HepG2 (cell line): ENCODE measurements around the gene PAQR7. TPM values are rescaled to one million over a fixed set of nuclear protein-coding genes. Genes with fewer than 3 reads are reported as not detected.

Experiments used
- CREB1 ChIP-seq, 2 experiments: fragments of 450-650 bp in 1 of 2; IDR thresholded peaks; 2 replicates each; pipeline ENCODE4 v1.6.1; 2016 to 2017; ENCODE audit warnings: control low read depth in 1 of 2, mild to moderate bottlenecking in 1 of 2, missing compliant biosample characterization in 1 of 2, missing genetic modification characterization in 1 of 2
- DMAP1 ChIP-seq: IDR thresholded peaks from 2 replicates; pipeline ENCODE4 v1.6.1; 2016
- GTF3A ChIP-seq: sonication (generic); formaldehyde crosslinking; conservative IDR thresholded peaks from 2 replicates; pipeline ENCODE4 v1.4.0; 2020; ENCODE audit warnings: mild to moderate bottlenecking, missing genetic modification reagents
- HES4 ChIP-seq: sonication (generic); formaldehyde crosslinking; IDR thresholded peaks from 2 replicates; pipeline ENCODE4 v1.9.0; 2021; ENCODE audit warnings: mild to moderate bottlenecking, missing genetic modification reagents, borderline replicate concordance
- ISL2 ChIP-seq: sonication (generic); formaldehyde crosslinking; IDR thresholded peaks from 2 replicates; pipeline ENCODE4 v1.5.0; 2020; ENCODE audit warnings: missing genetic modification reagents
- KLF6 ChIP-seq: IDR thresholded peaks from 2 replicates; pipeline ENCODE4 v1.8.0; 2016; ENCODE audit warnings: missing biosample characterization, missing genetic modification reagents
- MAFK ChIP-seq, 2 experiments: IDR thresholded peaks in 1 of 2; conservative IDR thresholded peaks in 1 of 2; 2 replicates each; pipeline ENCODE4 v1.6.1; 2011; ENCODE audit warnings: improper control_type of control experiment in 2 of 2, low read length in 2 of 2
- NR3C1 ChIP-seq: sonication (generic); formaldehyde crosslinking; IDR thresholded peaks from 2 replicates; pipeline ENCODE4 v1.4.0; 2020; ENCODE audit warnings: missing genetic modification reagents
- RAD21 ChIP-seq: fragments of 450-650 bp; formaldehyde crosslinking; IDR thresholded peaks from 2 replicates; pipeline ENCODE4 v1.5.0; 2020; ENCODE audit warnings: mild to moderate bottlenecking
- SAP130 ChIP-seq: IDR thresholded peaks from 2 replicates; pipeline ENCODE4 v1.6.1; 2016; ENCODE audit warnings: low read depth
- SMAD3 ChIP-seq: sonication (generic); formaldehyde crosslinking; IDR thresholded peaks from 2 replicates; pipeline ENCODE4 v1.4.0; 2020; ENCODE audit warnings: missing genetic modification reagents
- ZIK1 ChIP-seq: sonication (generic); formaldehyde crosslinking; IDR thresholded peaks from 2 replicates; pipeline ENCODE4 v1.5.0; 2020; ENCODE audit warnings: mild to moderate bottlenecking, low read depth, missing genetic modification reagents, borderline replicate concordance
- ZNF253 ChIP-seq: sonication (generic); formaldehyde crosslinking; IDR thresholded peaks from 2 replicates; pipeline ENCODE4 v1.8.0; 2022; ENCODE audit warnings: mild to moderate bottlenecking, missing genetic modification reagents, borderline replicate concordance
- ZNF563 ChIP-seq: sonication (generic); formaldehyde crosslinking; IDR thresholded peaks from 2 replicates; pipeline ENCODE4 v1.8.0; 2022; ENCODE audit warnings: mild to moderate bottlenecking, moderate library complexity, missing genetic modification reagents
- ZNF629 ChIP-seq: sonication (generic); formaldehyde crosslinking; conservative IDR thresholded peaks from 2 replicates; pipeline ENCODE4 v1.5.0; 2020; ENCODE audit warnings: missing genetic modification reagents
- ZNF737 ChIP-seq: sonication (generic); formaldehyde crosslinking; IDR thresholded peaks from 2 replicates; pipeline ENCODE4 v1.5.0; 2020; ENCODE audit warnings: missing genetic modification reagents, mild to moderate bottlenecking, borderline replicate concordance
- ZNF792 ChIP-seq: IDR thresholded peaks from 2 replicates; pipeline ENCODE4 v1.6.1; 2016
- polyA plus RNA-seq, 8 experiments: library from polyadenylated mRNA; depleted of rRNA in 3 of 8; stranded (reverse) in 7 of 8; unstranded in 1 of 8; fragments of >200 nt; fragmentation: Illumina TruSeq in 4 of 8; extraction: Trizol in 4 of 8; gene quantifications; 2 replicates each; pipeline versions ENCODE4 v1.2.1 to v1.2.3, GENCODE V29; 2011 to 2016; ENCODE audit warnings: low read depth in 4 of 8, missing spikeins in 1 of 8, mixed read lengths in 1 of 8; ENCODE audit not compliant: insufficient read depth in 1 of 8
- total RNA-seq, 5 experiments: library from RNA; depleted of rRNA; stranded (reverse); fragments of >200 nt; fragmentation: Illumina TruSeq; extraction: Trizol; gene quantifications; 2 replicates each; pipeline ENCODE4 v1.2.3, GENCODE V29; 2016; ENCODE audit warnings: low read depth in 1 of 5
- TF ChIP-seq, protein P1 (sequence below): sonication (generic); formaldehyde crosslinking; IDR thresholded peaks from 2 replicates; pipeline ENCODE4 v1.5.0; 2020; ENCODE audit warnings: mild to moderate bottlenecking, missing genetic modification reagents
- TF ChIP-seq, protein P2 (sequence below): sonication (generic); formaldehyde crosslinking; IDR thresholded peaks from 2 replicates; pipeline ENCODE4 v1.5.1; 2020; ENCODE audit warnings: mild to moderate bottlenecking, moderate library complexity, missing genetic modification reagents
- TF ChIP-seq, protein P3 (sequence below): sonication (generic); formaldehyde crosslinking; IDR thresholded peaks from 2 replicates; pipeline ENCODE4 v1.5.0; 2020; ENCODE audit warnings: mild to moderate bottlenecking, missing genetic modification reagents
- TF ChIP-seq, protein P4 (sequence below): sonication (generic); formaldehyde crosslinking; IDR thresholded peaks from 2 replicates; pipeline ENCODE4 v1.4.0; 2020; ENCODE audit warnings: missing genetic modification reagents
- TF ChIP-seq, protein P5 (sequence below): sonication (generic); formaldehyde crosslinking; IDR thresholded peaks from 2 replicates; pipeline ENCODE4 v1.4.0; 2020; ENCODE audit warnings: mild to moderate bottlenecking, missing genetic modification reagents

PAQR7 gene
- total and polyA plus RNA-seq, 2 of the 13 experiments (the other 11 are each of a cell fraction or from before 2014, with no cell fraction given), result 13.2 to 16.6 TPM

DNA sequence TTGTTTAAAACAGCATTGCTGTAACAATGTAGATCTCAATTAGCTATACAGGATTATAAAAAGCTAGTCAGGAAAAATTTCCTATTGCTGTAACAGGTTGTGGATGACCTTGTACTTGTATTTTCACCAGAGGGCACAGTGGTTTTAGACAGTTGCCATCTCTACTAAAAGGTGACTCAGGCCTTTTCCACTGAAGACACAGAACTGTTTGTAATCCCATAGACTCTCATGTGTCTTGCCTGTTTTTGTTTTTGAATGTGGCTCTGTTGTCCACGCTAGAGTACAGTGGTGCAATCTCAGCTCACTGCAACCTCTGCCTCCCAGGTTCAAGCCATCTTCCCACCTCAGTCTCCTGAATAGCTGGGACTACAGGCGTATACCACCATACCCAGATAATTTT, 49.9 kb downstream of the PAQR7 start (continued):
- TF ChIP-seq, protein P1, sequence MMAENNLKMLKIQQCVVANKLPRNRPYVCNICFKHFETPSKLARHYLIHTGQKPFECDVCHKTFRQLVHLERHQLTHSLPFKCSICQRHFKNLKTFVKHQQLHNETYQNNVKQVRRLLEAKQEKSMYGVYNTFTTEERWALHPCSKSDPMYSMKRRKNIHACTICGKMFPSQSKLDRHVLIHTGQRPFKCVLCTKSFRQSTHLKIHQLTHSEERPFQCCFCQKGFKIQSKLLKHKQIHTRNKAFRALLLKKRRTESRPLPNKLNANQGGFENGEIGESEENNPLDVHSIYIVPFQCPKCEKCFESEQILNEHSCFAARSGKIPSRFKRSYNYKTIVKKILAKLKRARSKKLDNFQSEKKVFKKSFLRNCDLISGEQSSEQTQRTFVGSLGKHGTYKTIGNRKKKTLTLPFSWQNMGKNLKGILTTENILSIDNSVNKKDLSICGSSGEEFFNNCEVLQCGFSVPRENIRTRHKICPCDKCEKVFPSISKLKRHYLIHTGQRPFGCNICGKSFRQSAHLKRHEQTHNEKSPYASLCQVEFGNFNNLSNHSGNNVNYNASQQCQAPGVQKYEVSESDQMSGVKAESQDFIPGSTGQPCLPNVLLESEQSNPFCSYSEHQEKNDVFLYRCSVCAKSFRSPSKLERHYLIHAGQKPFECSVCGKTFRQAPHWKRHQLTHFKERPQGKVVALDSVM (CRISPR knock-in tag), result no peak
- TF ChIP-seq ZNF792 (CRISPR knock-in tag), result no peak
- no peak for TF ChIP-seq RAD21 (CRISPR knock-in tag)
- TF ChIP-seq NR3C1 (CRISPR knock-in tag), result no peak
- TF ChIP-seq KLF6 (CRISPR knock-in tag), result no peak
- peak; percentile 52 for TF ChIP-seq SAP130
- TF ChIP-seq, protein P2, sequence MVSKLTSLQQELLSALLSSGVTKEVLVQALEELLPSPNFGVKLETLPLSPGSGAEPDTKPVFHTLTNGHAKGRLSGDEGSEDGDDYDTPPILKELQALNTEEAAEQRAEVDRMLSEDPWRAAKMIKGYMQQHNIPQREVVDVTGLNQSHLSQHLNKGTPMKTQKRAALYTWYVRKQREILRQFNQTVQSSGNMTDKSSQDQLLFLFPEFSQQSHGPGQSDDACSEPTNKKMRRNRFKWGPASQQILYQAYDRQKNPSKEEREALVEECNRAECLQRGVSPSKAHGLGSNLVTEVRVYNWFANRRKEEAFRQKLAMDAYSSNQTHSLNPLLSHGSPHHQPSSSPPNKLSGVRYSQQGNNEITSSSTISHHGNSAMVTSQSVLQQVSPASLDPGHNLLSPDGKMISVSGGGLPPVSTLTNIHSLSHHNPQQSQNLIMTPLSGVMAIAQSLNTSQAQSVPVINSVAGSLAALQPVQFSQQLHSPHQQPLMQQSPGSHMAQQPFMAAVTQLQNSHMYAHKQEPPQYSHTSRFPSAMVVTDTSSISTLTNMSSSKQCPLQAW, result no peak
- TF ChIP-seq CREB1 (IDR thresholded peaks at IDR 0.05), result no peak
- peak; percentile 14; the same call in 1 of the 2 replicates for TF ChIP-seq CREB1 (CRISPR knock-in tag; IDR thresholded peaks at IDR 0.05)
- TF ChIP-seq, protein P3, sequence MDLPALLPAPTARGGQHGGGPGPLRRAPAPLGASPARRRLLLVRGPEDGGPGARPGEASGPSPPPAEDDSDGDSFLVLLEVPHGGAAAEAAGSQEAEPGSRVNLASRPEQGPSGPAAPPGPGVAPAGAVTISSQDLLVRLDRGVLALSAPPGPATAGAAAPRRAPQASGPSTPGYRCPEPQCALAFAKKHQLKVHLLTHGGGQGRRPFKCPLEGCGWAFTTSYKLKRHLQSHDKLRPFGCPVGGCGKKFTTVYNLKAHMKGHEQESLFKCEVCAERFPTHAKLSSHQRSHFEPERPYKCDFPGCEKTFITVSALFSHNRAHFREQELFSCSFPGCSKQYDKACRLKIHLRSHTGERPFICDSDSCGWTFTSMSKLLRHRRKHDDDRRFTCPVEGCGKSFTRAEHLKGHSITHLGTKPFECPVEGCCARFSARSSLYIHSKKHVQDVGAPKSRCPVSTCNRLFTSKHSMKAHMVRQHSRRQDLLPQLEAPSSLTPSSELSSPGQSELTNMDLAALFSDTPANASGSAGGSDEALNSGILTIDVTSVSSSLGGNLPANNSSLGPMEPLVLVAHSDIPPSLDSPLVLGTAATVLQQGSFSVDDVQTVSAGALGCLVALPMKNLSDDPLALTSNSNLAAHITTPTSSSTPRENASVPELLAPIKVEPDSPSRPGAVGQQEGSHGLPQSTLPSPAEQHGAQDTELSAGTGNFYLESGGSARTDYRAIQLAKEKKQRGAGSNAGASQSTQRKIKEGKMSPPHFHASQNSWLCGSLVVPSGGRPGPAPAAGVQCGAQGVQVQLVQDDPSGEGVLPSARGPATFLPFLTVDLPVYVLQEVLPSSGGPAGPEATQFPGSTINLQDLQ (CRISPR knock-in tag), result no peak
- no peak for TF ChIP-seq ZIK1
- no peak for TF ChIP-seq DMAP1 (CRISPR knock-in tag)
- no peak for TF ChIP-seq ZNF253
- no peak for TF ChIP-seq ISL2 (CRISPR knock-in tag)
- TF ChIP-seq GTF3A (CRISPR knock-in tag), result no peak
- TF ChIP-seq, protein P4, sequence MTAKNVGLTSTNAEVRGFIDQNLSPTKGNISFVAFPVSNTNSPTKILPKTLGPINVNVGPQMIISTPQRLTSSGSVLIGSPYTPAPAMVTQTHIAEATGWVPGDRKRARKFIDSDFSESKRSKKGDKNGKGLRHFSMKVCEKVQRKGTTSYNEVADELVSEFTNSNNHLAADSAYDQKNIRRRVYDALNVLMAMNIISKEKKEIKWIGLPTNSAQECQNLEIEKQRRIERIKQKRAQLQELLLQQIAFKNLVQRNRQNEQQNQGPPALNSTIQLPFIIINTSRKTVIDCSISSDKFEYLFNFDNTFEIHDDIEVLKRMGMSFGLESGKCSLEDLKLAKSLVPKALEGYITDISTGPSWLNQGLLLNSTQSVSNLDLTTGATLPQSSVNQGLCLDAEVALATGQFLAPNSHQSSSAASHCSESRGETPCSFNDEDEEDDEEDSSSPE (CRISPR knock-in tag), result no peak
- peak; percentile 26 to 63; a peak in 1 of 4 replicates for TF ChIP-seq MAFK (conservative IDR thresholded peaks at IDR 0.05 in 1 of 2, IDR thresholded peaks at IDR 0.05 in 1 of 2; ENCODE audit: low read length in 2 of 2)
- TF ChIP-seq SMAD3 (CRISPR knock-in tag), result no peak
- no peak for TF ChIP-seq HES4 (CRISPR knock-in tag)
- no peak for TF ChIP-seq ZNF563
- no peak for TF ChIP-seq ZNF737 (CRISPR knock-in tag)
- no peak for TF ChIP-seq ZNF629 (CRISPR knock-in tag)
- TF ChIP-seq, protein P5, sequence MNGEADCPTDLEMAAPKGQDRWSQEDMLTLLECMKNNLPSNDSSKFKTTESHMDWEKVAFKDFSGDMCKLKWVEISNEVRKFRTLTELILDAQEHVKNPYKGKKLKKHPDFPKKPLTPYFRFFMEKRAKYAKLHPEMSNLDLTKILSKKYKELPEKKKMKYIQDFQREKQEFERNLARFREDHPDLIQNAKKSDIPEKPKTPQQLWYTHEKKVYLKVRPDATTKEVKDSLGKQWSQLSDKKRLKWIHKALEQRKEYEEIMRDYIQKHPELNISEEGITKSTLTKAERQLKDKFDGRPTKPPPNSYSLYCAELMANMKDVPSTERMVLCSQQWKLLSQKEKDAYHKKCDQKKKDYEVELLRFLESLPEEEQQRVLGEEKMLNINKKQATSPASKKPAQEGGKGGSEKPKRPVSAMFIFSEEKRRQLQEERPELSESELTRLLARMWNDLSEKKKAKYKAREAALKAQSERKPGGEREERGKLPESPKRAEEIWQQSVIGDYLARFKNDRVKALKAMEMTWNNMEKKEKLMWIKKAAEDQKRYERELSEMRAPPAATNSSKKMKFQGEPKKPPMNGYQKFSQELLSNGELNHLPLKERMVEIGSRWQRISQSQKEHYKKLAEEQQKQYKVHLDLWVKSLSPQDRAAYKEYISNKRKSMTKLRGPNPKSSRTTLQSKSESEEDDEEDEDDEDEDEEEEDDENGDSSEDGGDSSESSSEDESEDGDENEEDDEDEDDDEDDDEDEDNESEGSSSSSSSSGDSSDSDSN (CRISPR knock-in tag), result no peak
